A204.1 (cell line): ENCODE results near the gene CDC26.
A peak's percentile ranks its signal among the peaks of the same experiment; 100 is the strongest.
"Not testable (repeated sequence)": the region's sequence is repeated elsewhere in the genome, so short reads cannot be mapped to it uniquely, and the experiment has no call there.

ENCODE experiments used
- FAIRE-seq: peaks from 2 replicates; lab custom pipeline; 2012; peaks lifted over from hg19 to GRCh38; lab: Jason Lieb, UNC

The CDC26 gene

GRCh38 chr9:113238202-113238858, 37.0 kb downstream of the CDC26 start:
- FAIRE-seq: no peak

- FAIRE-seq: no peak
Observed at GRCh38 chr9:113237026-113237425, 38.3 kb downstream of the CDC26 start.

- not testable (repeated sequence) for FAIRE-seq
Observed at GRCh38 chr9:113235701-113236255, 39.6 kb downstream of the CDC26 start.

GRCh38 chr9:113231701-113232100, 43.7 kb downstream of the CDC26 start:
- FAIRE-seq: no peak

- FAIRE-seq: no peak
Observed at GRCh38 chr9:113228130-113228665, 47.2 kb downstream of the CDC26 start.

DNA sequence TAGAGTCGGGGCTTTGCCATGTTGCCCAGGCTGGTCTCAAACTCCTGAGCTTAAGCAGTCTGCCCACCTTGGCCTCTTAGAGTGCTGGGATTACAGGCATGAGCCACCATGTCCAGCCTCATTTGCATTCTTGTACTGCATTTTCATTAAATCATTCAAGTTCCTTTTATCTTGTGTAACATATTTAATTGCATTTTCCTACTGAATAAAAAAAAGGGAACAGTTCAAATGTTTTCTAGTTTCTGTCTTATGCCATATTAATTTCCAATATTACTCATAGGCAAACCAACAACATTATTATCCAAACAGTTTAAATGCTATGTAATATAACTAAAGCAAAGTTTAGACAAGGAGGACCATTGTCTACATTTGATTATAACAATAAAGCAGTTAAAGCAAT, 47.9 kb downstream of the CDC26 start:
- no peak for FAIRE-seq

GRCh38 chr9:113223963-113224362, 51.4 kb downstream of the CDC26 start:
- FAIRE-seq: no peak

GRCh38 chr9:113222482-113222841, 52.9 kb downstream of the CDC26 start:
- no peak for FAIRE-seq

- no peak for FAIRE-seq
Observed at GRCh38 chr9:113221800-113222481, 53.4 kb downstream of the CDC26 start.

DNA sequence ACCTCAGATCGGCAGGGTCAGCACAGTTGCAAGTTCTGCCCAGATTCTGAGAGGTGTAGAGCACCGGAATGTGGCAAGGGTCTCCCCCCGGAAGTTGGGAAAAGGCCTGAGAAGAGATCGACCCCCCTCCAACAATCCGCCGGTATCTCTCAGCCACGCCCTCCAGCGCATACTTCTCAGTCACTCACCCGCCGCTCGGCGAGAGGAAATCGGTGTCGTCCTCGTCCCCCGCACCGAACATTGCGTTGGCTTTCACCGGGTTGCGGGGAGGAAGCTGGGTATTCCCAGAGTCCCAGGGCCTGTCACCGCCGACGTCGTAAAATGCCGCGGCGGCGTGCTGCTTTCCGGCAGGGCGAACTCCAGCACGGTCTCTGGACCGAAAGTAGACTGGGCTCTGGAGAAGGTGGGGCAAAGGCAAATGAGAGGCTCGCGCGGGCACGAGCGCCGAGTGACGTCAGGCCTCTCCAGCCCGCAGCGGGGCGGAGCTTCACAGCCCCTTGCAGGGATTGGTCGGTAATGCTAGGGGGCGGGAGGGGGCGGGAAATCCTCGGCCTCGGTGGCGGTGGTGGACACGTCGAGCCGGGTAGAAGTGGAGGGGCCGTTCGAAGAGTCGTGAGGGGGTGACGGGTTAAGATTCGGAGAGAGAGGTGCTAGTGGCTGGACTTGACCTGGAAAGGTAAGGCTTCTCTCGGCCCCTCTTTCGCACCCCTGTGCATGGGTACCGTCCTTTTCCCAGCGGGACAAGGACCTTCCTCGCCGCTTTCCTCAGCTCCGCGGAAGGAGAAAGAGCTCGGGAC, 54.2 kb downstream of the CDC26 start, which contains the start of the genes FKBP15 and SLC31A1:
FKBP15 (minus strand) TSS at position 275 of the 797 bp plus-strand sequence; CDS start at position 241, 34 bp downstream.
SLC31A1 (plus strand) TSS at position 542 of the 797 bp plus-strand sequence. CDS start 34,605 bp downstream, outside the sequence.
- FAIRE-seq: peak; percentile 91

DNA sequence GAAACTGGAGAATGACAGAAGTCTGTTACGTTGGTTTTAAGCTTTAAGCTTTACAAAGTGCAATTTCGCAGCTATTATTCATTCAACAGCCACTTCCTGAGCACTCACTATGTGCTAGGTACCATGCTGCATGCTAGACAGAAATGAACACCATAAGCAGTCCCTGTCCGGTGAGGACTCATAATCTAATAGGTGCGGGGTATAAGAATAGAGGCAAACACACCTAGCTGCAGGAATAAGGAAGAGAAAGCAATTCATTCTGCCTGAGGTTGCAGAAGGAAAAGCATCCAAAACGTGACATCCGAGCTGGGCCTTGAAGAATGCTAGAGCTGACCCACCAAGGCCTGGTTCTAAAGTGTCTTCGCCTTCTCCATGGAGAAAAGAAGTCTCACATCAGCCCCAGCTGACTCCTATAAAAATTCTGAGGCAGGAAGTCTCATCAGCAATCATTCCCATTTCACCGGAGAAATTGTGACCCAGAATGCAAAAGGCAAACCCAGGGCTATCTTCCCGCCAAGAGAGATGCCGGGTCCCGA, 54.8 kb downstream of the CDC26 start:
- FAIRE-seq: no peak

DNA sequence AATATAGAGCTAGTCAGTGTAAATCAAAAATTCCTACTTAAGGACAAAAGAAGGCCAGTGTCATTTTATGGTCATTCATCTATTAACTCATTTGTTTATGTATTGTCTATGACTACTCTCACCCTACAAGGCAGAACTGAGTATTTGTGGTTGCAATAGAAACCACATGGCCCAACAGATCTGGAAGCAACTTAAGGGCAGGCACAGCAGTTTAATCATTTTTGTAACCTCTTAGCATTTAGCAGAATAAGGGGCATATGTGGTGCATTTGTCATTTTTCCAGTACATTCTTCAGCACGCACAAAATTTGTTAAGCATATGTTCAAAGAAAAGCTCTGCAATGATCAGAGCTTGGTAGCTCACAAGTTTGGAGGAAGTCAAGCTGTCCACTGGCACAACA, 55.4 kb downstream of the CDC26 start:
- FAIRE-seq: no peak

DNA sequence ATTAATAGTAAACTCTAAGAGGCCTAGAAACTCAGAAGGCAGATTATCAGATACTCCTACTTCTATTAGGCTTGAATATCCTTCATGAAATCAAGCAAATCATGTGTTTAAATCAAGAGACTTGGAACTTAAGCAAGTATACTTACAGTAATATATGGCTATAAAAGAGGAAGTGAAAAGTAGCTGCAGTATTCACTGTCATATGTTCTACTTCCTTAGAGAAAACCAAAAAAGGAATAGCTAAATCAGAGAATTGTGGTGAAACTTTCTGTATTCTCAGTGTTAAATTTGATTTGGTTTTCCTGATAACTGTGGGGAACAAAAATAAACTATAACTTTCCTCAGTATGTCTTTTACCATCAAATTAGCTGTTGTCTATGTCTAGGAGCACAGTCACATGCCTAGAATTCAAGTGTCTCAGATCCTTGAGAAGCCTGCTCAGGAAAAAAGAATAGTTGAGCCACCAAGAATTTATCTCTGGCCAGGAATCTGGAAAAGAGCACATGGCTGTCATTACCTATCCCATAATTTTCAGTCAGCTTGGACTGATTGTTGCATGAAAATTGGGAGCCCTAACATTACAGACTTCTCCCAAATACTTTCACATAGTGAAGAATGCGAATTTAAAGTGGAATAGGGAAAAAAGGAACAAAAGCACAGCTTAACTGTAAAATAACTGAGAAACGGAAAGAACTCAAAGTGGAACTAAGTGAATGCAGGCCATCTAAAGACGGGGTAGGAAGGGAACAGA, 56.0 kb downstream of the CDC26 start:
- FAIRE-seq: no peak
